Fibroblast of lung (primary cell): Measurements from ENCODE around the gene MYADML2. TPM values are rescaled to one million over a fixed set of nuclear protein-coding genes. Genes with fewer than 3 reads are reported as not detected.

Source experiments
- DNase-seq, 2 donors: peaks; one replicate each; pipeline versions ENCODE4 v3.0.0 to v3.0.0-alpha.2; 2010; ENCODE audit warnings: low read depth in 2 of 2
- H2AFZ ChIP-seq: 2 replicates; pipeline ENCODE4 v1.5.1; 2012; ENCODE audit warnings: low read length, control low read depth, inconsistent platforms
- H3K27ac ChIP-seq: 2 replicates; pipeline ENCODE4 v1.5.1; 2011; ENCODE audit warnings: low read length, control low read depth; ENCODE audit not compliant: insufficient read depth
- H3K27me3 ChIP-seq: 2 replicates; pipeline ENCODE4 v1.5.1; 2011; ENCODE audit warnings: mild to moderate bottlenecking, low read length; ENCODE audit not compliant: control insufficient read depth, insufficient read depth
- H3K36me3 ChIP-seq: 2 replicates; pipeline ENCODE4 v1.5.1; 2011; ENCODE audit warnings: low read length; ENCODE audit not compliant: control insufficient read depth, insufficient read depth
- H3K4me1 ChIP-seq: 2 replicates; pipeline ENCODE4 v1.5.1; 2011; ENCODE audit warnings: low read length; ENCODE audit not compliant: control insufficient read depth, insufficient read depth; ENCODE audit errors: extremely low read depth
- H3K4me2 ChIP-seq: 2 replicates; pipeline ENCODE4 v1.5.1; 2011; ENCODE audit warnings: low read length, control low read depth; ENCODE audit not compliant: insufficient read depth; ENCODE audit errors: extremely low read depth
- H3K4me3 ChIP-seq, 4 experiments: fragments of 200-600 bp in 1 of 4; sonication (generic) in 1 of 4; replicated peaks in 1 of 4; 2 replicates each; pipeline ENCODE4 v1.5.1; 2011 to 2016; ENCODE audit warnings: low read length in 4 of 4, low read depth in 3 of 4, mild to moderate bottlenecking in 3 of 4, control low read depth in 2 of 4, inconsistent platforms in 1 of 4, mixed read lengths in 1 of 4; ENCODE audit not compliant: insufficient read depth in 1 of 4; ENCODE audit errors: control extremely low read depth in 1 of 4
- H3K79me2 ChIP-seq: 2 replicates; pipeline ENCODE4 v1.5.1; 2012; ENCODE audit warnings: mild to moderate bottlenecking, low read length, inconsistent platforms; ENCODE audit not compliant: control insufficient read depth, insufficient read depth
- H3K9ac ChIP-seq: 2 replicates; pipeline ENCODE4 v1.5.1; 2011; ENCODE audit warnings: mild to moderate bottlenecking, low read length, control low read depth; ENCODE audit not compliant: insufficient read depth
- H3K9me3 ChIP-seq: 2 replicates; pipeline ENCODE4 v1.5.1; 2012; ENCODE audit warnings: low read depth, low read length; ENCODE audit not compliant: control insufficient read depth, insufficient read depth
- H4K20me1 ChIP-seq: 2 replicates; pipeline ENCODE4 v1.5.1; 2011; ENCODE audit warnings: low read length; ENCODE audit not compliant: control insufficient read depth, insufficient read depth; ENCODE audit errors: extremely low read depth
- CTCF ChIP-seq, 2 donors: IDR thresholded peaks in 1 of 2; conservative IDR thresholded peaks in 1 of 2; 1 replicate in 1 of 2; 2 replicates in 1 of 2; pipeline ENCODE4 v1.5.1; 2011 to 2012; ENCODE audit warnings: low read length in 2 of 2, control low read depth in 1 of 2, inconsistent platforms in 1 of 2, low read depth in 1 of 2, mild to moderate bottlenecking in 1 of 2
- EZH2 ChIP-seq: IDR thresholded peaks from 2 replicates; pipeline ENCODE4 v1.5.1; 2012; ENCODE audit warnings: low read length, control low read depth, mild to moderate bottlenecking; ENCODE audit errors: missing control alignments
- polyA plus RNA-seq, 2 donors: library from polyadenylated mRNA; depleted of rRNA in 1 of 2; stranded (reverse) in 1 of 2; unstranded in 1 of 2; fragments of >200 nt; gene quantifications; 2 replicates each; pipeline ENCODE4 v1.2.1, GENCODE V29; 2011 to 2012; ENCODE audit warnings: missing spikeins in 1 of 2
- total RNA-seq: library from RNA; depleted of rRNA; stranded (reverse); fragments of >200 nt; gene quantifications from 2 replicates; pipeline ENCODE4 v1.2.1, GENCODE V29; 2014

The MYADML2 gene
- total and polyA plus RNA-seq, 2 donors (not counting 1 experiment from before 2014, with no cell fraction given): not detected

GRCh38 chr17:81911969-81912368, 35.1 kb downstream of the MYADML2 start:
- Histone ChIP-seq H3K9me3 (no peaks in the 10 kb centered on the region), H2AFZ (no peak overlapping the region), H3K4me1 (peaks cover 10% of the 10 kb centered on the region), H3K79me2 (peaks cover 17% of the 10 kb centered on the region), H3K4me3 (no peak overlapping the region), H4K20me1 (no peaks in the 10 kb centered on the region), H3K4me2 (no peak overlapping the region), H3K27me3 (no peaks in the 10 kb centered on the region), H3K27ac (no peak overlapping the region), H3K9ac (no peak overlapping the region), H3K36me3 (peaks cover 41% of the 10 kb centered on the region)
- TF ChIP-seq EZH2 (no peak), CTCF (conservative IDR thresholded peaks at IDR 0.05 in 1 of 2, IDR thresholded peaks at IDR 0.05 in 1 of 2; ENCODE audit: low read depth in 1 of 2, low read length in 2 of 2) (no peak)
- no peak for DNase-seq

DNA sequence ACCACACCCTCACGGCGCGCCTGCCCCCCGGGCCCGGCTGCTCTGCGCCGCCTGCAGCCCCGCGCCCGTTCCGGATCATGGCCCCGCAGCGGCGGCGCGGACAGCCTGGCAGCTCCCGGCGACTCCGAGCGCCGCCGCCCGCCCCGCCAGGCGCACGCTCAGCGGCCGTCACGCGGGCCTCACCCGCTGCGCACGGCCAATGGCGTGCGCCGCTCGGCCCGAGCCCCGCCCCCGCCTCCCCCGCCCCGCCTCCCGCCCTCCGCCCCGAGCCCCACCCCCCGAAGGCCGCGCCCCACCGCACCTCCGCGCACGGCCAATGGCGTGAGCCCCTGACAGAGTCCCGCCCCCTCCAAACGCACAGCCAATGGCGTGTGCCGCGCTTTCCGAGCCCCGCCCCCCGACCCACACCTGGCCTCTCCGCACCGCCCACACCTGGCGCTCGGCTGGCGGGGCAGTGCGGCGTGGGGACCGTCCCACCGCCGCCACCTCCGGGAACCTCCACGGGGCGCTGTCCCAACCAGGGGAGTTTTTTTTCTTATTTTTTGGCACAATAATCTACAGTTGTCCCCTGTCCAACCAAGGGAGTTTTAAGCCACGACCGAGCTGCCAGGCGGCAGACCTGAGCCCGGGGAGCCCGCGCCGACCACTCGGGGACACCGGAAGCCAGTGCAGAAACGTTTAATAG, 35.6 kb downstream of the MYADML2 start, which contains the start of gene PCYT2:
TSS of gene PCYT2 (minus strand) at position 123 of the 685 bp plus-strand sequence. CDS start at position 79, 44 bp downstream.
- Histone ChIP-seq H3K79me2 (peaks cover 12% of the 10 kb centered on the region), H3K4me2 (peak within 1 kb of the TSS; percentile 93), H3K36me3 (peaks cover 42% of the 10 kb centered on the region), H3K27ac (peak within 1 kb of the TSS; percentile 32), H3K4me1 (peaks cover 5% of the 10 kb centered on the region), H3K9ac (peak within 1 kb of the TSS; percentile 72), H3K4me3 (peak within 1 kb of the TSS; percentile 70 to 85 (median 84)), H3K27me3 (no peaks in the 10 kb centered on the region), H3K9me3 (no peaks in the 10 kb centered on the region), H4K20me1 (no peaks in the 10 kb centered on the region), H2AFZ (no peak within 1 kb of the TSS)
- TF ChIP-seq EZH2: no peak
- peak; percentile 74 to 83 for DNase-seq

- Histone ChIP-seq H3K27me3 (no peaks in the 10 kb centered on the region), H3K4me1 (peaks cover 5% of the 10 kb centered on the region), H4K20me1 (no peaks in the 10 kb centered on the region), H3K9me3 (no peaks in the 10 kb centered on the region), H3K27ac (peak overlapping the region; percentile 32), H3K79me2 (peaks cover 10% of the 10 kb centered on the region), H3K9ac (peak overlapping the region; percentile 72), H3K36me3 (peaks cover 45% of the 10 kb centered on the region), H3K4me3 (peak overlapping the region; percentile 70 to 85 (median 84)), H3K4me2 (peak overlapping the region; percentile 93), H2AFZ (no peak overlapping the region)
- DNase-seq: no peak
- TF ChIP-seq EZH2: no peak
- no peak for TF ChIP-seq CTCF (conservative IDR thresholded peaks at IDR 0.05 in 1 of 2, IDR thresholded peaks at IDR 0.05 in 1 of 2; ENCODE audit: low read depth in 1 of 2, low read length in 2 of 2)
Observed at GRCh38 chr17:81910840-81911276, 36.2 kb downstream of the MYADML2 start.
